UCSD-AML1 (cell line): Measurements from ENCODE around the gene P2RY6.
"Not testable (repeated sequence)": the region's sequence is repeated elsewhere in the genome, so short reads cannot be mapped to it uniquely, and the experiment has no call there.

Experiments
- DNase-seq: peaks from one replicate; lab custom pipeline; 2025; ENCODE audit not compliant: unreplicated experiment; lab: John Stamatoyannopoulos, UW

P2RY6 gene

GRCh38 chr11:73259406-73260126 lies 12.6 kb upstream of the P2RY6 start:
- no peak for DNase-seq

GRCh38 chr11:73260127-73260457 lies 12.0 kb upstream of the P2RY6 start:
- no peak for DNase-seq

GRCh38 chr11:73262851-73263495 lies 9.2 kb upstream of the P2RY6 start:
- no peak for DNase-seq

- no peak for DNase-seq
Observed at GRCh38 chr11:73263640-73264039, 8.5 kb upstream of the P2RY6 start.

GRCh38 chr11:73265278-73265810 lies 6.8 kb upstream of the P2RY6 start:
- DNase-seq = no peak

GRCh38 chr11:73265853-73266645 lies 6.1 kb upstream of the P2RY6 start:
- DNase-seq = no peak

GRCh38 chr11:73266646-73267020 lies 5.5 kb upstream of the P2RY6 start:
- DNase-seq = no peak

- DNase-seq = no peak
Observed at GRCh38 chr11:73267122-73267846, 4.9 kb upstream of the P2RY6 start.

- no peak for DNase-seq
Observed at GRCh38 chr11:73267906-73268540, 4.1 kb upstream of the P2RY6 start.

GRCh38 chr11:73268671-73269271 lies 3.4 kb upstream of the P2RY6 start:
- no peak for DNase-seq

GRCh38 chr11:73269459-73270015 lies 2.6 kb upstream of the P2RY6 start:
- no peak for DNase-seq

GRCh38 chr11:73270016-73270854 lies 1.9 kb upstream of the P2RY6 start:
- no peak for DNase-seq

- no peak for DNase-seq
Observed at GRCh38 chr11:73270855-73271477, 1.2 kb upstream of the P2RY6 start.

GRCh38 chr11:73271478-73271865 lies 666 bp upstream of the P2RY6 start:
- DNase-seq = not testable (repeated sequence)

GRCh38 chr11:73272680-73273038 lies 521 bp downstream of the P2RY6 start:
- no peak for DNase-seq

- no peak for DNase-seq
Observed at GRCh38 chr11:73273222-73273895, 1.2 kb downstream of the P2RY6 start.

GRCh38 chr11:73274191-73274590 lies 2.1 kb downstream of the P2RY6 start:
- DNase-seq = not testable (repeated sequence)

- peak; percentile 38 for DNase-seq
Observed at GRCh38 chr11:73274722-73275380, 2.7 kb downstream of the P2RY6 start.
